K562 (cell line): ENCODE data around the gene MACROD2. TPM values are rescaled to one million over a fixed set of nuclear protein-coding genes. Genes with fewer than 3 reads are reported as not detected.

Experiments used
- polyA plus RNA-seq, 8 experiments: library from polyadenylated mRNA; depleted of rRNA in 4 of 8; stranded (reverse) in 5 of 8; unstranded in 3 of 8; fragments of >200 nt; fragmentation: Nextera tagmentation in 2 of 8; fragmentation: Illumina TruSeq in 1 of 8; extraction: Ambion mirVana in 2 of 8; extraction: Trizol in 1 of 8; gene quantifications; 2 replicates each; pipeline versions ENCODE4 v1.2.1 to v1.2.3, GENCODE V29; 2011 to 2014; ENCODE audit warnings: inconsistent platforms in 1 of 8, missing spikeins in 1 of 8
- total RNA-seq, 7 experiments: library from RNA; depleted of rRNA in 6 of 7; stranded (reverse); fragments of >200 nt in 6 of 7; fragmentation: Illumina TruSeq in 2 of 7; extraction: Trizol in 2 of 7; gene quantifications; 2 replicates each; pipeline versions ENCODE4 v1.2.1 to v1.2.3, GENCODE V29; 2011 to 2021; ENCODE audit warnings: low replicate concordance in 1 of 7
- TF ChIP-seq, protein P1 (sequence below): fragments of 450-650 bp; IDR thresholded peaks from 2 replicates; pipeline ENCODE4 v1.6.1; 2016; ENCODE audit warnings: mild to moderate bottlenecking, moderate library complexity

Gene MACROD2
- total and polyA plus RNA-seq, 9 of the 15 experiments (the other 6 are each of a cell fraction or from before 2014, with no cell fraction given) = not detected

DNA sequence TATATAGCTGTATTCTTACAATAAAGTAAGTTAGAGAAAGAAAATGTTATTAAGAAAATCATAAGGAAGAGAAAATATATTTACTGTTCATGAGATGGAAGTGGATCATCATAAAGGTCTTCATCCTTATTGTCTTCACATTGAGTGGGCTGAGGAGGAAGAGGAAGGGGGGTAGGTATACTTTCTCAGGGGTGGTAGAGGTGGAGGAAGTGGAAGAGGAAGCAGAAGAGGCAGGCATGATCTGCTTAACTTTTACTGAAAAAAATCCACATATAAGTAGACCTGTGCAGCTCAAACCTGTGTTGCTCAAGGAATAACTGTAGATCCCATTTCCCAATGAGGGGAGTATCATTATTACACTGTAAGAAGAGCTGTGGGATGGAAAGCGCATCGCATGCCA is 1863.7 kb downstream of the MACROD2 start (continued):
- TF ChIP-seq, protein P1, sequence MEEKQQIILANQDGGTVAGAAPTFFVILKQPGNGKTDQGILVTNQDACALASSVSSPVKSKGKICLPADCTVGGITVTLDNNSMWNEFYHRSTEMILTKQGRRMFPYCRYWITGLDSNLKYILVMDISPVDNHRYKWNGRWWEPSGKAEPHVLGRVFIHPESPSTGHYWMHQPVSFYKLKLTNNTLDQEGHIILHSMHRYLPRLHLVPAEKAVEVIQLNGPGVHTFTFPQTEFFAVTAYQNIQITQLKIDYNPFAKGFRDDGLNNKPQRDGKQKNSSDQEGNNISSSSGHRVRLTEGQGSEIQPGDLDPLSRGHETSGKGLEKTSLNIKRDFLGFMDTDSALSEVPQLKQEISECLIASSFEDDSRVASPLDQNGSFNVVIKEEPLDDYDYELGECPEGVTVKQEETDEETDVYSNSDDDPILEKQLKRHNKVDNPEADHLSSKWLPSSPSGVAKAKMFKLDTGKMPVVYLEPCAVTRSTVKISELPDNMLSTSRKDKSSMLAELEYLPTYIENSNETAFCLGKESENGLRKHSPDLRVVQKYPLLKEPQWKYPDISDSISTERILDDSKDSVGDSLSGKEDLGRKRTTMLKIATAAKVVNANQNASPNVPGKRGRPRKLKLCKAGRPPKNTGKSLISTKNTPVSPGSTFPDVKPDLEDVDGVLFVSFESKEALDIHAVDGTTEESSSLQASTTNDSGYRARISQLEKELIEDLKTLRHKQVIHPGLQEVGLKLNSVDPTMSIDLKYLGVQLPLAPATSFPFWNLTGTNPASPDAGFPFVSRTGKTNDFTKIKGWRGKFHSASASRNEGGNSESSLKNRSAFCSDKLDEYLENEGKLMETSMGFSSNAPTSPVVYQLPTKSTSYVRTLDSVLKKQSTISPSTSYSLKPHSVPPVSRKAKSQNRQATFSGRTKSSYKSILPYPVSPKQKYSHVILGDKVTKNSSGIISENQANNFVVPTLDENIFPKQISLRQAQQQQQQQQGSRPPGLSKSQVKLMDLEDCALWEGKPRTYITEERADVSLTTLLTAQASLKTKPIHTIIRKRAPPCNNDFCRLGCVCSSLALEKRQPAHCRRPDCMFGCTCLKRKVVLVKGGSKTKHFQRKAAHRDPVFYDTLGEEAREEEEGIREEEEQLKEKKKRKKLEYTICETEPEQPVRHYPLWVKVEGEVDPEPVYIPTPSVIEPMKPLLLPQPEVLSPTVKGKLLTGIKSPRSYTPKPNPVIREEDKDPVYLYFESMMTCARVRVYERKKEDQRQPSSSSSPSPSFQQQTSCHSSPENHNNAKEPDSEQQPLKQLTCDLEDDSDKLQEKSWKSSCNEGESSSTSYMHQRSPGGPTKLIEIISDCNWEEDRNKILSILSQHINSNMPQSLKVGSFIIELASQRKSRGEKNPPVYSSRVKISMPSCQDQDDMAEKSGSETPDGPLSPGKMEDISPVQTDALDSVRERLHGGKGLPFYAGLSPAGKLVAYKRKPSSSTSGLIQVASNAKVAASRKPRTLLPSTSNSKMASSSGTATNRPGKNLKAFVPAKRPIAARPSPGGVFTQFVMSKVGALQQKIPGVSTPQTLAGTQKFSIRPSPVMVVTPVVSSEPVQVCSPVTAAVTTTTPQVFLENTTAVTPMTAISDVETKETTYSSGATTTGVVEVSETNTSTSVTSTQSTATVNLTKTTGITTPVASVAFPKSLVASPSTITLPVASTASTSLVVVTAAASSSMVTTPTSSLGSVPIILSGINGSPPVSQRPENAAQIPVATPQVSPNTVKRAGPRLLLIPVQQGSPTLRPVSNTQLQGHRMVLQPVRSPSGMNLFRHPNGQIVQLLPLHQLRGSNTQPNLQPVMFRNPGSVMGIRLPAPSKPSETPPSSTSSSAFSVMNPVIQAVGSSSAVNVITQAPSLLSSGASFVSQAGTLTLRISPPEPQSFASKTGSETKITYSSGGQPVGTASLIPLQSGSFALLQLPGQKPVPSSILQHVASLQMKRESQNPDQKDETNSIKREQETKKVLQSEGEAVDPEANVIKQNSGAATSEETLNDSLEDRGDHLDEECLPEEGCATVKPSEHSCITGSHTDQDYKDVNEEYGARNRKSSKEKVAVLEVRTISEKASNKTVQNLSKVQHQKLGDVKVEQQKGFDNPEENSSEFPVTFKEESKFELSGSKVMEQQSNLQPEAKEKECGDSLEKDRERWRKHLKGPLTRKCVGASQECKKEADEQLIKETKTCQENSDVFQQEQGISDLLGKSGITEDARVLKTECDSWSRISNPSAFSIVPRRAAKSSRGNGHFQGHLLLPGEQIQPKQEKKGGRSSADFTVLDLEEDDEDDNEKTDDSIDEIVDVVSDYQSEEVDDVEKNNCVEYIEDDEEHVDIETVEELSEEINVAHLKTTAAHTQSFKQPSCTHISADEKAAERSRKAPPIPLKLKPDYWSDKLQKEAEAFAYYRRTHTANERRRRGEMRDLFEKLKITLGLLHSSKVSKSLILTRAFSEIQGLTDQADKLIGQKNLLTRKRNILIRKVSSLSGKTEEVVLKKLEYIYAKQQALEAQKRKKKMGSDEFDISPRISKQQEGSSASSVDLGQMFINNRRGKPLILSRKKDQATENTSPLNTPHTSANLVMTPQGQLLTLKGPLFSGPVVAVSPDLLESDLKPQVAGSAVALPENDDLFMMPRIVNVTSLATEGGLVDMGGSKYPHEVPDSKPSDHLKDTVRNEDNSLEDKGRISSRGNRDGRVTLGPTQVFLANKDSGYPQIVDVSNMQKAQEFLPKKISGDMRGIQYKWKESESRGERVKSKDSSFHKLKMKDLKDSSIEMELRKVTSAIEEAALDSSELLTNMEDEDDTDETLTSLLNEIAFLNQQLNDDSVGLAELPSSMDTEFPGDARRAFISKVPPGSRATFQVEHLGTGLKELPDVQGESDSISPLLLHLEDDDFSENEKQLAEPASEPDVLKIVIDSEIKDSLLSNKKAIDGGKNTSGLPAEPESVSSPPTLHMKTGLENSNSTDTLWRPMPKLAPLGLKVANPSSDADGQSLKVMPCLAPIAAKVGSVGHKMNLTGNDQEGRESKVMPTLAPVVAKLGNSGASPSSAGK = no peak
